ENCODE data around the gene LDLRAD2.

GRCh38 chr1:21830792-21831453, 18.9 kb downstream of the LDLRAD2 start:
- TF ChIP-seq POLR2A (IDR thresholded peaks at IDR 0.05; ENCODE audit: low read depth, low read length) = no peak
- no peak for TF ChIP-seq POU2F2 (IDR thresholded peaks at IDR 0.05; ENCODE audit: low read depth, low read length)
- TF ChIP-seq POLR2AphosphoS5 (IDR thresholded peaks at IDR 0.05; ENCODE audit: low read depth, low read length) = no peak

Measured in GM12891 (cell line).